Measurements from ENCODE around the gene DEFB132.
A peak's percentile ranks its signal among the peaks of the same experiment; 100 is the strongest.

Gene DEFB132

DNA sequence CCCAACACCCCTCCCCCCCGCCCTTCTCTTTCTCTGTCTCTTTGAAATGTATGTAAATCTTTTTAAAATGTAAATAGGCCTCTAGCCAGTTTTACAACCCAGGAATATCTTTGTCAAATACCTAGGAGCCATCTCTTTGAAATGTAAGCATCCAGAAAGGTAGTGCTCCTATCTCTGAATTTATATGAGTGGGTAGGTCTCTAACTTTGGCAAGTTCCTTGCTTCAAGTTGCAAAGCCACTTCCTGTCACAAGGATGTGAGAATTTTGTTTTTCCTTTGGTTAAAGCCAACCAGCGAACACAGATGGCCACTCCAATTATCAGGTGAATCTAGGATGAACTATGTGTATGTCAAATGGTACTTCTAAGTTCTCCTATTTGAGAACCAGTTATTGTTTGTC, 6.2 kb upstream of the DEFB132 start:
- TF ChIP-seq, protein P1, sequence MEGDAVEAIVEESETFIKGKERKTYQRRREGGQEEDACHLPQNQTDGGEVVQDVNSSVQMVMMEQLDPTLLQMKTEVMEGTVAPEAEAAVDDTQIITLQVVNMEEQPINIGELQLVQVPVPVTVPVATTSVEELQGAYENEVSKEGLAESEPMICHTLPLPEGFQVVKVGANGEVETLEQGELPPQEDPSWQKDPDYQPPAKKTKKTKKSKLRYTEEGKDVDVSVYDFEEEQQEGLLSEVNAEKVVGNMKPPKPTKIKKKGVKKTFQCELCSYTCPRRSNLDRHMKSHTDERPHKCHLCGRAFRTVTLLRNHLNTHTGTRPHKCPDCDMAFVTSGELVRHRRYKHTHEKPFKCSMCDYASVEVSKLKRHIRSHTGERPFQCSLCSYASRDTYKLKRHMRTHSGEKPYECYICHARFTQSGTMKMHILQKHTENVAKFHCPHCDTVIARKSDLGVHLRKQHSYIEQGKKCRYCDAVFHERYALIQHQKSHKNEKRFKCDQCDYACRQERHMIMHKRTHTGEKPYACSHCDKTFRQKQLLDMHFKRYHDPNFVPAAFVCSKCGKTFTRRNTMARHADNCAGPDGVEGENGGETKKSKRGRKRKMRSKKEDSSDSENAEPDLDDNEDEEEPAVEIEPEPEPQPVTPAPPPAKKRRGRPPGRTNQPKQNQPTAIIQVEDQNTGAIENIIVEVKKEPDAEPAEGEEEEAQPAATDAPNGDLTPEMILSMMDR (IDR thresholded peaks at IDR 0.05) = no peak

DNA sequence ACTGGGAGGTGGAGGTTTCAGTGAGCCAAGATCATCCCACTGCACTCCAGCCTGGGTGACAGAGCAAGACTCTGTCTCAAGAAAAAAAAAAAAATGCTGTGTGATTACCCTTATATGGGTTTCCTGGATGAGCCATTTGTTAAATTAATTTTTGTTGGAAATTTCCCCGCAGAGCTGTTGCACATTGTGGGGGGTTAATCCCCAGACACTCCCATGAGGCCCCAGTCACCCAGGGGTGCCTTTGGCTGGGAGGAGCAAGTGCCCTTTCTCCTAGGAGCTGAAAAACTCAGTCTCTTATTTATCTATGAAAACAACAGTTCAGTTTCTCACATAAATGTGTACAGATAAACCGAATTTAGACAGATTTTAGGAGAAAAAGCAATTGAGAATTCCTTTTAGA, 4.7 kb upstream of the DEFB132 start:
- TF ChIP-seq, protein P1 (IDR thresholded peaks at IDR 0.05) = no peak

DNA sequence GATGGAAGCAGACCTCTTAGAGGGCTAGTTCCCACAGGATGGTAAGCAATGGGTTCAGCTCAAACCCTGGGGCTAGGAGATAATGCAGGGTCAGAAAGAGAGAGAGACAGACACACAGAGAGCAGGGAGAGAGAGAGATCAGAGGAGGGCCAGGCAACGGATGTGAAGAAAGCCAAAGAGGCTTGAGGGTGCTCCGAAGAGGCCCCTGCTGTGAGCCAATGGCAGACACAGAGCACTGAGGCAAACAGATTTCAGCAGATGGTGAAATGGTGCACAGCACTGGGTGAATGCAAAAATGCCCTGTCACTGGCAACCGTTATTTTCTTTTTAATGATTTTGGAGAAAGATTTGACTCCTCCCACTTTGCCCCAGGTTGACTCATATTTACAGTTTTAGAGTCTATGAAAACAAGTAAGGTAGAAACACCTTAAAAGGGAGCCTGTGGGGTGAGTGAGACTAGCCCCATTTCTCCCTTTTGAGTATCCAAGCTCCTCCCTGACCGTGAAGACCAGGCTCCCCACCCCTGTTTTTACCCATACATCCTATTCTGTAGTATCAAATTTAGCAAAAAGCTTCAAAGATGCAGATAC, 840 bp downstream of the DEFB132 start:
- TF ChIP-seq, protein P1 (IDR thresholded peaks at IDR 0.05) = no peak

DNA sequence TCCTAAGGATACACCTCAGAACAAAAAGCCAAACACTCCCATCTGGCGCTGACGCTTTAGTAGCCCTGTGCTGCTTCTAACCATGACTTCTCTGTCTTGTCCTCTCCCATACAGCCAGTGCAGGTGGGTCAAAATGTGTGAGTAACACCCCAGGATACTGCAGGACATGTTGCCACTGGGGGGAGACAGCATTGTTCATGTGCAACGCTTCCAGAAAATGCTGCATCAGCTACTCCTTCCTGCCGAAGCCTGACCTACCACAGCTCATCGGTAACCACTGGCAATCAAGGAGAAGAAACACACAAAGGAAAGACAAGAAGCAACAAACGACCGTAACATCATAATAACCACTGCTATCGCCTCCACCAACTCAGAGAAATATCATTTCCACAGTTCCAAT, 1.4 kb downstream of the DEFB132 start:
- TF ChIP-seq, protein P1 (IDR thresholded peaks at IDR 0.05) = no peak

DNA sequence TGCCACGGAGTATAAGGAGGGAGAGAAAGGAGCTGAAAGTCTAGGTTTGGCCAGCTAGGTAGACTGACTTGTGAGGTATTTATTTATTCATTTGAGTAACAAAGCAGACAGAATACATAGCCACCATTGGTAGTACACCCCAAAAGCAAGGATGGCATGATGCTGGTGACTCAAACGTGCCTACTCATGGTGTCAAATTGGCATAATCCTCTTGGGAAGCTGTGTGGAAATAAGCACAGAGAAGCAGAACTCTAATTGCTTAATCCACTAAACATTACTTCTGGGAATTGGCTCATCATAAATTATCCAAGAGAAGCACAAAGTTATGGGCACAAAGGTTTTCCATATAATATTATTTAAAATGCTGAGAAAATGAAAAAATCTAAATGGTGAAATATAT, 2.5 kb downstream of the DEFB132 start:
- TF ChIP-seq, protein P1 (IDR thresholded peaks at IDR 0.05) = no peak

DNA sequence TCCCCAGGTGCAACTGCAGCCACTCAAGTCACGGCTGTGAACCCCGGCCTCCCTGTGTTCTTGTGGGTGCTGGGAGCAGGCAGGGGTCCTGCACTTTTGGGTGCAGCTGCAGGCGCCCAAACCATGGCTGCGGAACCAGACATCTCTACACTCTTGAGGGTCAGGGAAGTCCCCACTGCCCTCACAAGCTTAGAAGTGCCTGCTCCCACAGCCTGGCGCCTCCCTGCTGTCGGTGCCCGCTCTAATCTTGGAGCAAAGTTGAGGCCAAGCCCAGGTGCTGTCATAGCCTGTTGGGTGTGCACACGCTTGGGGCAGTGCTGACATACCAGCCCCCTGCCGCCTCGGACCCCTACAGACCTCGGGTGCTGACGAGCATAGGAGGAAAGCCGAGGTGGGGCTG, 6.2 kb downstream of the DEFB132 start:
- TF ChIP-seq, protein P1 (IDR thresholded peaks at IDR 0.05) = no peak

DNA sequence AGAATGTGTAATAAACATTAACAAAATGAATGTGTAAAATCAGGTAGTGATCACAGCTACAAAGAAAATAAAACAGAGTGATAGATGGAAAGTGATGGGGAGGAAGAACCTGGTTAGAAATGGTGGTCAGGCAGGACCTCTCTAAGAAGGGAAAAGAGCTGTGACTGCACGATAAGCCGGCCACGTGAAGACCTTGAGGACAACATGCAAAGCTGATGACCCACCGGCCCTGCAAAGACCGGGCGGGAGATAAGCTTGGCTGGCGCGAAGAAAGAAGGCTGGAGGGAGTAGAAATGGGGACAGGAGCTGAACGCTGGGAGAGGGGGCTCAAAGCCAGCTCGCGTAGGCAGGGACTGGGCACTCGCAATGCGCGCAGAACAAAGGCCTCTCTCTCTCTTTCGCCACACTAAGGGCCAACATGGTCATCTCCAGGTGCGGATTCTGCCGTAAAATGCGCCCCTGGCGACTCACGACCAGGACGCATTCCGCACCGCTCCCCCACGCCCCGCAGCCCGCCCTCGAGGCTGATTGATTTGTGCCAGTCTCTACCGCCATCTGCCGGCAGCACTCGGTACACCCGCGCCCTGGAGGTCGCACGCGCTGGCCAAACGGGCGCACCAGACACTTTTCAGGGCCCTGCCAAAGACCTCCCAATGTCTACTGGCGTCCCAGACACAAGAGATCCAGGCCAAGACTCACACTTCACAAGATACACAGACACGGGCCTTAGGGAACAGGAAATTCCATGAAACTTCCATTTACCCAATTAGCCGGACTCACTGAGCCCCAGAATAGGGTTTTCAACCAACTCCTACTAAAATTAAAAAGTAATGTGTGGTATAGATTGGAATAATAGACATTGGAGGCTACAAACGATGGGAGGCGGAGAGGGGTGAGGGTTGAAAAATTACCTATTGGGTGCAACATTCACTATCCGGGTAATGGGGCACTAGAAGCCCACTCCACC, 9.4 kb downstream of the DEFB132 start:
- TF ChIP-seq, protein P1 (IDR thresholded peaks at IDR 0.05) = peak; percentile 94
